ENCODE data around the gene IL36B.

IL36B gene

DNA sequence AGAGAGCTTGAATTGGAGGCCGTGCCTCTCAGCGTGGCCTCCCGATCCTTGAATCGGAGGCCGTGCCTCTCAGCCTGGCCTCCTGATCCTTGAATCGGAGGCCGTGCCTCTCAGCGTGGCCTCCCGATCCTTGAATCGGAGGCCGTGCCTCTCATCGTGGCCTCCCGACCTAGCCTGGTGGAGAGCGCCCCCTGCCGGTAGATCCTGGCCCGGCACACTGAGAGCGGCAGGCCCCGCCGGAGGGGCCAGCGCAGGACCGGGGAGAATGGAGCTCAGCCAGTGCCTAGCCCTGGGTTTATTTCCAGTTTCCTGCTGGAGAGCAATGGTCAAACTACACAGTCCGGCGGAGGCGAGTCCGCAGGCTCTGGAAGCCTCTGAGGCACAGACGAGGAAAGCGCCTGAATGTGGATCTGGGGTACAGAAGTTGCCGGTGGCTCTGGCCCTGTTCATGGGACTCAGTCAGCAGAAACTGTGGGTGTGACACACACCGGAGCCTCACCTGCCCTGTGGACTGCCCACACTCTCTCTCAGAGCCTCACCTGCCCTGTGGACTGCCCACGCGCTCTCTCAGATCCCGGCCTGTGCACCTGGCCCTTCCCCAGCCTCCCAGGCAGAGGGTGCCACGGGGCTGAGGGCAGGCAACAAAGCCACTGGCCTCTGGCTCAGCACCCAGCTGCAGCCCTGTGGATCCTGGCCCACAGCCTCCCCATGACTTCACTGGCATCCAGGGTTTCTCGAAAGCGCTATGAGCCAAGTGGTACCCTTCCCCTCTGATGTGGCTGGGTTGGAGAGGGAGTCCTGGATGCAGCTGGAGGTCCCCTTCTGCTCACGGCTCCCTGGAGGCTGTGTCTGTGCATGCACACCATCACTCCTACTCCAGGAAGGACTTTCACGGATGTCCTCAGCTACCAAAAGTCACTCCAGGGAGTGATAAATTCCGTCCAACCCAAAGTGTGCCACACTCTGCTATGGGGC, 1.5 kb downstream of the IL36B start:
- no peak for TF ChIP-seq CTCF (IDR thresholded peaks at IDR 0.05; ENCODE audit: insufficient read depth, missing control alignments)
- no peak for DNase-seq (ENCODE audit: insufficient read length, low spot score)
- no peak for FAIRE-seq

DNA sequence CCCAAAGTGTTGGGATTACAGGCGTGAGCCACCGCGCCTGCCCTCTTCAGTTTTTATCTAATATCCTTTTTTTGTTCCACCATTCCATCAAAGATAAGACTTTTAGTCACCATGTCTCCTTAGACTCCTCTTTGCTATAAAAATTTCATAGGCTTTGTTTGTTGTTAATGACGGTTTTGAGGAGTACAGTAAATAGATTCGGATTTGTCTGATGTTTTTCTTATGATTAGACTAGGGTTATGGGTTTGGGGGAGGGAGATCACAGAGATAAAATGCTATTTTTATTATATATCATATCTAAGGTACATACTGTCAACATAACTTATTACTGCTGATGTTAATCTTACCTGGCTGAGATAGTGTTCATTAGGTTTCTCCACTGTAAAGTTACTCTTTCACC, 6.2 kb downstream of the IL36B start:
- no peak for TF ChIP-seq CTCF (IDR thresholded peaks at IDR 0.05; ENCODE audit: insufficient read depth, missing control alignments)
- FAIRE-seq = no peak
- DNase-seq (ENCODE audit: insufficient read length, low spot score) = no peak

DNA sequence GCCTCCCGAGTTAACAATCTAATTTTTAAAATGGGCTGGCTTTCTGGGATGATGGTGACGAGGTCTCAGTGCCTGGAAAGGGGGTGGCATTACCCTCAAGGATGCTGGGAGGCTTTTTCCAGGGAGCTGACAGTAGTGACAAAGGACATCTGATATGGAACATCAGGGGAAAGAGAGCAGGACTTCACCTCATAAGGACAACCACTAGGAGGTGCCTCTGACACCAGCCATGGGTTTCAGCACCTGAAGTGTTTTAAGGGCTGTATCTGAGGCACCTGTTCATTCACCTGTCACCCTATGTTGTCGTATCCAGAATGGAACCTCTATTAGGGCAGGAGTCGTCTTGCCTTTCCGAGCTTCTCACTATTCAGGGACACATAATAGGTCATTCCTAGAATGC, 10.8 kb downstream of the IL36B start:
- FAIRE-seq (no peak), DNase-seq (ENCODE audit: insufficient read length, low spot score) (no peak)
- no peak for TF ChIP-seq CTCF (IDR thresholded peaks at IDR 0.05; ENCODE audit: insufficient read depth, missing control alignments)

DNA sequence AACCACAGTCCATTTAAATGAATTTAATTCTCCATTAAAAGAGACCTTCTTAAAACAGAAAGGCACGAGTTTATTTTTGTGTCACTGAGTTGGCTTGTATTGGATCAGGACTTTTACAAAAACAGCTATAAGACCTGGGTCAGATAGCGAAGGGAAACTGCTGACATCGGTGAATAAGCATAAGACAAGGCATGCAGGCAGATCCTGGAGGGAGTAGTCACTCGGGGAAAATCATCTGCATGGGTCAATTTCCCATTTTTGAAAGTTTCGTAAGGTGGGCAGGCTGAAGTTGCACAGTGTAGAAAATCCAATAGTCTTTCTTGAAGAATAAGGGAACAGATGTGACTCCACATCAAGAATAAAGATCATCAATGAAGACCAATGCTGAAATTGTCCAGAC, 12.9 kb downstream of the IL36B start:
- FAIRE-seq = no peak

DNA sequence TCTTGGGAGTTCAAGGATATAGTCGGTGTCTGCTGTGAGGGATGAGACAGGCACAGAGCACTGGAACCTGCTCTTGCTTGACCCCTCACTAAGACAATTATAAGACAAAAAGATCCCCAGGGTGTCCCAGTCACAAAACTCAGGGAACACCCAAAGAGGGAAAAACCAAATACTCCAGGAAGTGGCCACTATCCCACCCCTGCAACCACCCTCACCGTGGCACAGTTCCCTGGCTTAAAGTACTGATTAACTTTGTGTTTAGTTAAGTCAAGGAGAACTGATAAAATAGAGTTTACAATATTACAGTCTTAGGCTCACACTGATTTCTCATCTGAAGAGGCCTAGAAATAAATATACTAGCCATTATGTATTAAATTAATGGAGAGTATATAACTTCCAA, 13.5 kb downstream of the IL36B start:
- no peak for TF ChIP-seq CTCF (IDR thresholded peaks at IDR 0.05; ENCODE audit: insufficient read depth, missing control alignments)
- no peak for FAIRE-seq

More for the DNA sequence above, 12.9 kb downstream of the IL36B start:
- no peak for TF ChIP-seq CTCF (IDR thresholded peaks at IDR 0.05; ENCODE audit: insufficient read depth, missing control alignments)
- DNase-seq (ENCODE audit: insufficient read length, low spot score) = no peak

GRCh38 chr2:113038291-113038690, 14.4 kb downstream of the IL36B start:
- TF ChIP-seq CTCF (IDR thresholded peaks at IDR 0.05; ENCODE audit: insufficient read depth, missing control alignments) = no peak
- DNase-seq (ENCODE audit: insufficient read length, low spot score) (no peak), FAIRE-seq (no peak)

More for the DNA sequence above, 13.5 kb downstream of the IL36B start:
- DNase-seq (ENCODE audit: insufficient read length, low spot score) = no peak

DNA sequence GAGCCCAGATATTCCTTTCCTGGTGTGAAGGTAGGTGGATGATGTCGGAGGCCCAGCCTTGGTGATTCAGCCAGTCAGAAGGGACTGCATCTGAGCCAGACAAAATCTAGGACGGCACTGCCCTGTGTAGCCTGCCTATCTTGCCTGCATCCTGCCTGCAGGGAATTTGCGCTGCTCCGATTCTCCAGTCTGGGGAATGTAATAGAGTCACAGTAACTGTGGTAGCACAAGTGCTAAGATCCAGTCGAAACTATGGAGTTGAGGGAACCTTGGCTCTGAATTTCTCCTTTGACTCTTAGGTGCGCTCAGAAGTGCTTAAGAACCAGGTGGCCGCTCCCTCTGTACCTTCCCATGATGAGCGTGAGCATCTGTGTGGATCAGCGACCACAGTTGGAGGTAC, 15.9 kb downstream of the IL36B start:
- no peak for TF ChIP-seq CTCF (IDR thresholded peaks at IDR 0.05; ENCODE audit: insufficient read depth, missing control alignments)
- no peak for FAIRE-seq
- DNase-seq (ENCODE audit: insufficient read length, low spot score) = no peak

All from D721Med (cell line).